Daoy (cell line): ENCODE measurements around the gene DBNDD1. TPM values are rescaled to one million over a fixed set of nuclear protein-coding genes. Genes with fewer than 3 reads are reported as not detected.

ENCODE experiments used
- DNase-seq: peaks from one replicate; pipeline ENCODE4 v3.0.0-alpha.2; 2015; ENCODE audit warnings: low read depth
- total RNA-seq: library from RNA; depleted of rRNA; stranded (reverse); fragments of >200 nt; shearing (Covaris generic); gene quantifications from 2 replicates; pipeline ENCODE4 v1.2.3, GENCODE V29; 2014; rRNA removed

Gene DBNDD1
- total RNA-seq, 1 experiment from 2014 or later: 2.6 TPM

DNA sequence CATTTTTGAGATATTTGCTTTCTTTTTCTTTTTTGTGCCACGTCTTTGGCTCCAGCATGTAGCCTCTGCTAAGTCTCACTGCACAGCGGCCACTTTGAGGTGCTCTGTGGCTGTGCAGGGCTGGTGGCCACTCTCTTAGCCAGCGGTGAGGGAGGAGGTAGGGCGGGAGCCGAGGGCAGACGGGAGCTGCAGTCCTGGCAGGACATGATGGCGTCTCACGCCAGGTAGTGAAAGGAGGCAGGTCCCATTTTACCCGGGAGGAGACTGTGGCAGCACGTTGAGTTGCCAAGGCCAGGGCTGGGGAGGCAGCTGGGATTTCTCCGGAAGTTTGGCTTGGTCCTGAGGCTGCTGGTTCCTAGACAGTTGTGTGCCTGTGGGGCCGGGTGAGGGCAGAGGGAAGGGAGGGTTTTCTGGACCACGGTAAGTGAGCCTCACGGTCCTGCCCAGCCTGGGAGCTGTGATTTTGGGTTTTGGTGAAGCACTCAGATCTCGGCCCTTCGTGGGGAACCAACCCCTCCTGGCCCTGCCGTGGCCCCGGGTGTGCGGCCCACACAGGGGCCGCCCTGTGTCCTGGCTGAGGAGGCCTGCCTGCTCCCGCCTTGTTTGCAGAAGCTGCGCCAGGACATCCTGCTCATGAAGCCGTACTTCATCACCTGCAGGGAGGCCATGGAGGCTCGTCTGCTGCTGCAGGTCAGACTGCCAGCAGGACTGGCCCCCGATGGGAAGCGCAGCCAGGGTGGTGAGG, 56.3 kb downstream of the DBNDD1 start:
- DNase-seq: no peak

DNA sequence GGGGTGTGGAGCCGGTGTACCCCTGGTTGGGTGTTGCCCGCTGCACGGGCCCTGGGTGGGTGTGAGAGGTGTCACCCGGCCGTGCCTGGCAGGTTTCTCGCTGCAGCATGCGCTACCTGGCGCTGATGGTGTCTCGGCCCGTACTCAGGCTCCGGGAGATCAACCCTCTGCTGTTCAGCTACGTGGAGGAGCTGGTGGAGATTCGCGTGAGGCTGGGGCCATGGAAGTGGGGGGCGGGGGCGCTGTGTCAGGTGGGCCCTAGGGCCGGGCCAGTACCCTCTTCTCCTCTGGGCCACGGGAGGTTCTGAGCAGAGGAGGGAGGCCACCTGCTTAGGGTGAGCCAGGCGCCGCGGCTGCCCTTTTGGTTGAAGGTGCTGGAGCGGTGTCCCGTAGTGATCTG, 57.3 kb downstream of the DBNDD1 start:
- DNase-seq: no peak

DNA sequence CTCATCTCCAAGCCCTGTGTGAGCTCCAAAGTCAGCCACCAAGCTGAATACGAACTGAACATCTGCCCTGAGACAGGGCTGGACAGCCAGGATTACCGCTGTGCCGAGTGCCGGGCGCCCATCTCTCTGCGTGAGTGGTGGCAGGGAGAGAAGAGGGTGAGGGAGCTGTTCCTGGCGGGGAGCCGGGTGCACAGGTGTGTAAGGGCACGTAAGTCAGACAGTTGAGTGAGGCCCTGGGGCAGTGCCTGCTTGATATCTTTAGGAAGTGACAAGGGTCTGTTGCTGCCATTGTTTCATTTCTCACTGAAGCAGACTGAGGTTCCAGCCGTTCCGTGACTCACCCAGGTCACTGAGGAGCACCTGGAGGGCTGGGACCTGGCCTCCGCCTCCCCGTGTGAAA, 58.3 kb downstream of the DBNDD1 start:
- DNase-seq: no peak

DNA sequence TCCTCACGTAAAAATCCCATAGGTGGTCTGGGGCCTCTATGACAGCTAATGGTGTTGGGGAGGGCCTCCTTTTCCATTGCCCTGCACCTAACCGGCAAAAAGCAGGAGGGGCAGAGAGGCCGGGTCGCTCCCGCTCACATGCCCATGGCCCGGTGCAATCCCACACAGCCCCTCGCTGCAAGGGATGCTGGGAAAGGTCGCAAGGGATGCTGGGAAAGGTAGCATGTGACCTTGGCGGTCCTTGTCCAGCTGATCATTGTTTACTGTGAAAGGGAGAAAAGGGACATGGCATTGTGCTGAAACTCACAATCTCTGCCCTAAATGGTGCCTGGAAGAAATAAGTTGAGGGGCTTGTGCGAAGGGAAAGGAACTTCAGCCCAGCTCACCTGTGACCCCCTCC, 60.7 kb downstream of the DBNDD1 start:
- DNase-seq: no peak

DNA sequence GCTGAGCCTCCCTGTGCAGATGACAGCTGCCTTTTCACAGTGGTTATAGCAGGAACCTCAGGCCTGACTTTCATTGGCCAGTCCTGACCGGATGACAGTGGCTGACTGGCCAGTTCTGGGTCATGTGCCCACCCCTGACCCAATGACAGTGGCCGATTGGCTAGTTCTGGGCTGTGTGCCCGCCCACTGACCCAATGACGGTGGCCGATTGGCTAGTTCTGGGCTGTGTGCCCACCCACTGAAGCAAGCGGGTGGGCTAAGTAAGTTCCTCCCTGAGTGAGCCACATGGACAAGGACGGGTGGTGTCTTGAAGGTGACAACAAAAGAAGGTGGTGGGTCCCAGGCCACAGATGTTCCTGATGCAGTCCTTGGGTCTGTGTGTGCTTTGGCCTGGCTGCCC, 61.2 kb downstream of the DBNDD1 start:
- no peak for DNase-seq

DNA sequence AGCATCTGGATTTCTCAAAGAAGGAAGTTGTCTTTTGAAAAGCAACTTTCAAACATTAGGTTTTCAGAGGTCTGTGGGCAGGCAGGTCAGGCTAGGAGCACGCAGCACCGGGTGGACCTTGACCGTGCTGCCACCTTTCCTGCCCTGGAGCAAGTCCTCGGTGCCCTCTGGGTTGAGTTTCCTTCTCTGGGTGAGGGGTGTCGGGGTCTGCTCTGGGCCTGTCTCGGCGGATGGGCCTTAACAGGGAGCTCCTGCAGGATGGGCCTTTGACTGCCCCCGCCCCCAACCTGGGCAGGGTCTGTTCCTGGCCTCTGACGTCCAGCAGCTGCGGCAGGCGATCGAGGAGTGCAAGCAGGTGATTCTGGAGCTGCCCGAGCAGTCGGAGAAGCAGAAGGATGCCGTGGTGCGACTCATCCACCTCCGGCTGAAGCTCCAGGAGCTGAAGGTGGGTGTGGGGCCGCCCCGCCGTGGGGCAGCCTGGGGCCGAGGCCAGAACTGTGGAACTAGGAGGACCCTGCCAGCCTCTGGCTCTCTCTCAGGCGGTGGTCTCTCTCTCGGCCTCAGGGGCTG, 62.0 kb downstream of the DBNDD1 start:
- no peak for DNase-seq

DNA sequence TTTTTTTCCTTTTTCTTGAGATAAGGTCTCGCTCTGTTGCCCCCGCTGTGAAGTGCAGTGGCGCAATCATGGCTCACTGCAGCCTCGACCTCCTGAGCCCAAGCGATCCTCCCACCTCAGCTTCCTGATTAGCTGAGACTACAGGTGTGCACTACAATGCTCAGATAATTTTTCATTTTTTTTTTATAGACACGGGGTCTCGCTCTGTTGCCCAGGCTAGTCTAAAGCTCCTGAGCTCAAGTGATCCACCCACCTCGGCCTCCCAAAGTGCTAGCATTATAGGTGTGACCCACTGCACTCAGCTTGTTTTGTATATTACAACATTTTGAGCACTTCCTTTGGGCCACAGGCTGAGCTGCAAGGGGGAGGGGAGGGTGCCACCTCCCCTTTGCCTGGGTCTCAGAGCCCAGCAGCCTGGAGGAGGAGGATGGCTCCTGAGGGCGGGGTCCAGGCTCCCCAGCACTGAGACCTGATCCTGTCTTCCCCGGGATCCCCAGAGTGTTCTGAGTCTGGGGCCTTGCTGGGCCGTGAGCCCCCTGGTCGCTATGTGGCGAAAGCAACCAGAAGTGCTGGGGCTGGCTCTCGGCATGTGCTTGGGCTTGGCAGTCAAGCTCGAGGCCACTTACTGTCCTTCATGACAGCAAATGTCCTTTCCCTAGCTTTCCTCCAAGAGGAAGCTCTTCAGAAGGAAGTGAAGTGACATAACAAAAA, 62.6 kb downstream of the DBNDD1 start:
- DNase-seq: no peak

DNA sequence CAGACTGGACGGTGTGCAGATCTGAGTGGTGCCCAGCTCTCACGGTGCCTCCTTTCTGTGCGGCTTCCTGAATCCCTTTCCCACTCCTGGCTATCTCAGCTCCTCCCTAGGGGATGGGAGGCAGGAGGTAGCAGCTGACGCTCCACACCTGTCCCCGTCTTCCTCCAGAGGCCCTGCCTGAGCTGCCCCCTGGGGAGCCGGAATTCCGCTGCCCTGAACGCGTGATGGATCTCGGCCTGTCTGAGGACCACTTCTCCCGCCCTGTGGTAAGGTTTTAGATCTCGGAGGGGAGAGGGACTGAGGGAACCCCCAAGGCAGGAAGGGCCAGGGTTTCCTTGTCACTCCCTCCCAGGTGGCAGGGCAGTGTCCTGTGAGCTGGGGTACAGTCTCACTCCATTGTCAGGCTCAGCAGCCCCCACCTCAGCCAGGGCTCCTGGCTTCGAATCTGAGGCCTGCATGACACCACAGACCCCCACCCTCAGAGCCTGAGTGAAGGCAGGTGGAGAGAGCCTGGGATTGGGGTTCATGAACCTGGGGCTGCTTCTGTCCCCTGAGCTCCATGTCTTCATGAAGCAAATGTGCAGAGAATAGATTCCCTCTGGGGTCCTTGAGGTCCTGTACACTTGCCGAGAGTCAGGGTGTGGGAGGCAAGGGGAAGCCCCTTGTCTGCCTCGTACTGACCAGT, 64.1 kb downstream of the DBNDD1 start:
- DNase-seq: no peak

Other genes with a start within 250 kb of the DBNDD1 start
- gene FANCA, start 202.8 kb downstream of the DBNDD1 start, total RNA-seq: 33.5 and 36.6 TPM in 2 replicates
- 6.3 and 7.7 TPM in 2 replicates for gene SPIRE2, start 191.0 kb downstream of the DBNDD1 start, total RNA-seq
- gene TCF25, start 145.9 kb downstream of the DBNDD1 start, total RNA-seq: 59.8 and 63.6 TPM in 2 replicates
- 0.95 and 1.9 TPM in 2 replicates for gene MC1R, start 100.6 kb downstream of the DBNDD1 start, total RNA-seq
- gene TUBB3, start 96.1 kb downstream of the DBNDD1 start, total RNA-seq: 135 and 149 TPM in 2 replicates
- gene DEF8, start 70.7 kb downstream of the DBNDD1 start, total RNA-seq: 81.3 and 111 TPM in 2 replicates
- gene PRDM7, start 57.9 kb upstream of the DBNDD1 start, total RNA-seq: not detected in 2 replicates